ENCODE data around the gene MACROH2A2. TPM values are rescaled to one million over a fixed set of nuclear protein-coding genes. Genes with fewer than 3 reads are reported as not detected.
A peak's percentile ranks its signal among the peaks of the same experiment; 100 is the strongest.

MACROH2A2 gene
- total and polyA plus RNA-seq, 10 of the 15 experiments (the other 5 are each of a cell fraction or from before 2014, with no cell fraction given) = 0.14 to 0.24 TPM; not detected in 8

DNA sequence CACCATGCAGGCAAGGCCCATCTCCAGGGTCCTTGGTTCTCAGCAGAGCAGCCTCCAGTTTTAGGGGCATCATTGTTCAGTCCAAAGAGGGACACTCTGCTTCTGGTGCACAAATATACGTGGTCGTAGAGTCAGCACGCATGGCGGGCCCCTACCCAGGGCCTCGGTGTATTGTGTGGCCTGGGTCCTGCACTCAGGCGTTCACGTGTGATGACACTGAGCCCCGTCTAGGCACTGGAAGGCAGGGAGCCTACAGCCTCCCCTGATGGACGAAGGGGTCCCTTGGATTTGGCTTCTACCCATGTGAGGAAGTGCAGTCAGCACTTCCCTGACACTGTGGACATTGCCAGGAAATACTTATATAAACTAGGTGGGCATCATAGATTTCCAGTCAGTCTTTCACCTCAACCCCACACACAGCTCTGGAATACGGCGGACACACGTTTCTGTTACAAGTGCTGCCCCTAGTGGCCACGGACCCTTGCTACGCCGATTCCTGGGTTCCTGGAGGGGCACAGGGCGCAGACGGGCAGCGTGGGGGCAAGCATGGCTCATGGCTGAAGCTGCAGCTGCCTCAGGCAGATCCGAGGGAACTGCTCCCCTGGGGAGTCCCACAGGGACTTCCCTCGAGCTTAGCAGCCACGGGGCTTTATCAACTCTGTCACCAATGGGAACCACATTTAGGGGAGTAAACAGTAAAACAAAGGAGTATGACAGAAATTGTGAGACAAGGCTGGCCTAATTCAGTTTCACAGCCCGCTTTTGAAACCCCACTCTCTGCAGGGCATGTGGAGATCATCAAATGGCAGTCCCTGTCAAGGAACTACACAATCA is 54.5 kb downstream of the MACROH2A2 start (continued):
- TF ChIP-seq, protein P1, sequence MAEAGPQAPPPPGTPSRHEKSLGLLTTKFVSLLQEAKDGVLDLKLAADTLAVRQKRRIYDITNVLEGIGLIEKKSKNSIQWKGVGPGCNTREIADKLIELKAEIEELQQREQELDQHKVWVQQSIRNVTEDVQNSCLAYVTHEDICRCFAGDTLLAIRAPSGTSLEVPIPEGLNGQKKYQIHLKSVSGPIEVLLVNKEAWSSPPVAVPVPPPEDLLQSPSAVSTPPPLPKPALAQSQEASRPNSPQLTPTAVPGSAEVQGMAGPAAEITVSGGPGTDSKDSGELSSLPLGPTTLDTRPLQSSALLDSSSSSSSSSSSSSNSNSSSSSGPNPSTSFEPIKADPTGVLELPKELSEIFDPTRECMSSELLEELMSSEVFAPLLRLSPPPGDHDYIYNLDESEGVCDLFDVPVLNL (IDR thresholded peaks at IDR 0.05; ENCODE audit: low read depth, low read length) = no peak
- TF ChIP-seq ZNF592 (IDR thresholded peaks at IDR 0.05) (0 out of 2 replicates have a peak, but pooled peaks have one; percentile 2), NR2C1 (IDR thresholded peaks at IDR 0.05) (no peak), SMARCA5 (IDR thresholded peaks at IDR 0.05) (no peak), CBX5 (IDR thresholded peaks at IDR 0.05; ENCODE audit: low read depth) (peak; percentile 34; the same call in 1 of the 2 replicates), HDAC2 (IDR thresholded peaks at IDR 0.05) (no peak), HDAC6 (IDR thresholded peaks at IDR 0.05; ENCODE audit: unreplicated experiment) (no peak), RUNX3 (IDR thresholded peaks at IDR 0.05; ENCODE audit: low read length) (peak; percentile 76), POLR2AphosphoS5 (IDR thresholded peaks at IDR 0.05; ENCODE audit: low read length) (no peak), POLR2A (IDR thresholded peaks at IDR 0.05; ENCODE audit: low read depth, low read length) (no peak; the same call in 1 of the 2 replicates), SPI1 (IDR thresholded peaks at IDR 0.05; ENCODE audit: borderline replicate concordance, insufficient read depth, low read depth, low read length) (peak; percentile 52; the same call in 1 of the 2 replicates), CHD1 (IDR thresholded peaks at IDR 0.05; ENCODE audit: low read depth, low read length) (no peak), ATF7 (IDR thresholded peaks at IDR 0.05; ENCODE audit: low read depth) (peak; percentile 47; the same call in 1 of the 2 replicates), MYB (IDR thresholded peaks at IDR 0.05; ENCODE audit: borderline replicate concordance, low read depth, low read length) (no peak), EZH2 (IDR thresholded peaks at IDR 0.05; ENCODE audit: borderline replicate concordance, control insufficient read depth, low read depth, low read length) (no peak), WRNIP1 (IDR thresholded peaks at IDR 0.05; ENCODE audit: borderline replicate concordance, low read depth, low read length) (no peak), KAT2A (conservative IDR thresholded peaks at IDR 0.05; ENCODE audit: control insufficient read depth, low read depth, low read length) (no peak), ZBTB11 (CRISPR knock-in tag; IDR thresholded peaks at IDR 0.05) (no peak)
- TF ChIP-seq, protein P2, sequence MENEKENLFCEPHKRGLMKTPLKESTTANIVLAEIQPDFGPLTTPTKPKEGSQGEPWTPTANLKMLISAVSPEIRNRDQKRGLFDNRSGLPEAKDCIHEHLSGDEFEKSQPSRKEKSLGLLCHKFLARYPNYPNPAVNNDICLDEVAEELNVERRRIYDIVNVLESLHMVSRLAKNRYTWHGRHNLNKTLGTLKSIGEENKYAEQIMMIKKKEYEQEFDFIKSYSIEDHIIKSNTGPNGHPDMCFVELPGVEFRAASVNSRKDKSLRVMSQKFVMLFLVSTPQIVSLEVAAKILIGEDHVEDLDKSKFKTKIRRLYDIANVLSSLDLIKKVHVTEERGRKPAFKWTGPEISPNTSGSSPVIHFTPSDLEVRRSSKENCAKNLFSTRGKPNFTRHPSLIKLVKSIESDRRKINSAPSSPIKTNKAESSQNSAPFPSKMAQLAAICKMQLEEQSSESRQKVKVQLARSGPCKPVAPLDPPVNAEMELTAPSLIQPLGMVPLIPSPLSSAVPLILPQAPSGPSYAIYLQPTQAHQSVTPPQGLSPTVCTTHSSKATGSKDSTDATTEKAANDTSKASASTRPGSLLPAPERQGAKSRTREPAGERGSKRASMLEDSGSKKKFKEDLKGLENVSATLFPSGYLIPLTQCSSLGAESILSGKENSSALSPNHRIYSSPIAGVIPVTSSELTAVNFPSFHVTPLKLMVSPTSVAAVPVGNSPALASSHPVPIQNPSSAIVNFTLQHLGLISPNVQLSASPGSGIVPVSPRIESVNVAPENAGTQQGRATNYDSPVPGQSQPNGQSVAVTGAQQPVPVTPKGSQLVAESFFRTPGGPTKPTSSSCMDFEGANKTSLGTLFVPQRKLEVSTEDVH (IDR thresholded peaks at IDR 0.05; ENCODE audit: low read depth, partially characterized antibody) = no peak

Data from GM12878 (cell line).